ENCODE results near the gene TRMT1.

DNA sequence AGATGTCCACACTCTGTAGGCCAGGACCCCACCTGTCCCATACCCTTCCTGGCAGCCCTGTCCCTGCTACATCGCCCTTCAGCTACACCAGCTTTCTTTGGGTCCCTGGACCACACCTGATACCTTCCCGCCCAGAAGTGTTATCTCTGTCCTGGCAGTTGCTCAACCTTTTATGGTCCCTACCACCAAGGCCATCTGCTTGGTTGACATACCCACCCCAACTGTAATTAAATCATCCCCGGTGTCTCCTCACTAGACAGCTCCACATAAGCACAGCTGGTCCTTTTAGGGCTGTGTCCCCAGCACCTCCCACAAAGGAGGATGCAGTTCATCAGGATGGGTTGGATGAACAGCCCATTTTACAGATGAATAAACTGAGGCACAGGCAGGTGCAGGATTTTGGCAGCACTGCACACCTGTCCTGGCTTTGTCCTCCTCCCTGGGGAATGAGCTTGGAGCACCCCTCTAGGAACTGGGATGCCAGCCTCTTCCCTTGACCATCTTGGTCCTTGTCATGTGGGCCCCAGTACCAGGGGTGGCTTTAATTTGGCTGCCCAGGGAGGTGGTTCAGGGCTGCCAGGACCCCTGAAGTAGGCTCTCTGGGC, 14.4 kb upstream of the TRMT1 start:
- TF ChIP-seq, protein P1, sequence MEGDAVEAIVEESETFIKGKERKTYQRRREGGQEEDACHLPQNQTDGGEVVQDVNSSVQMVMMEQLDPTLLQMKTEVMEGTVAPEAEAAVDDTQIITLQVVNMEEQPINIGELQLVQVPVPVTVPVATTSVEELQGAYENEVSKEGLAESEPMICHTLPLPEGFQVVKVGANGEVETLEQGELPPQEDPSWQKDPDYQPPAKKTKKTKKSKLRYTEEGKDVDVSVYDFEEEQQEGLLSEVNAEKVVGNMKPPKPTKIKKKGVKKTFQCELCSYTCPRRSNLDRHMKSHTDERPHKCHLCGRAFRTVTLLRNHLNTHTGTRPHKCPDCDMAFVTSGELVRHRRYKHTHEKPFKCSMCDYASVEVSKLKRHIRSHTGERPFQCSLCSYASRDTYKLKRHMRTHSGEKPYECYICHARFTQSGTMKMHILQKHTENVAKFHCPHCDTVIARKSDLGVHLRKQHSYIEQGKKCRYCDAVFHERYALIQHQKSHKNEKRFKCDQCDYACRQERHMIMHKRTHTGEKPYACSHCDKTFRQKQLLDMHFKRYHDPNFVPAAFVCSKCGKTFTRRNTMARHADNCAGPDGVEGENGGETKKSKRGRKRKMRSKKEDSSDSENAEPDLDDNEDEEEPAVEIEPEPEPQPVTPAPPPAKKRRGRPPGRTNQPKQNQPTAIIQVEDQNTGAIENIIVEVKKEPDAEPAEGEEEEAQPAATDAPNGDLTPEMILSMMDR (IDR thresholded peaks at IDR 0.05) = no peak
- no peak for TF ChIP-seq EZH2 (IDR thresholded peaks at IDR 0.05; ENCODE audit: borderline replicate concordance, insufficient read depth, low read depth, low read length, poor library complexity, severe bottlenecking)

Measured in B cell (primary cell).